ENCODE measurements around the gene CPSF3.
"Not testable (repeated sequence)": the region's sequence is repeated elsewhere in the genome, so short reads cannot be mapped to it uniquely, and the experiment has no call there.

CPSF3 gene

DNA sequence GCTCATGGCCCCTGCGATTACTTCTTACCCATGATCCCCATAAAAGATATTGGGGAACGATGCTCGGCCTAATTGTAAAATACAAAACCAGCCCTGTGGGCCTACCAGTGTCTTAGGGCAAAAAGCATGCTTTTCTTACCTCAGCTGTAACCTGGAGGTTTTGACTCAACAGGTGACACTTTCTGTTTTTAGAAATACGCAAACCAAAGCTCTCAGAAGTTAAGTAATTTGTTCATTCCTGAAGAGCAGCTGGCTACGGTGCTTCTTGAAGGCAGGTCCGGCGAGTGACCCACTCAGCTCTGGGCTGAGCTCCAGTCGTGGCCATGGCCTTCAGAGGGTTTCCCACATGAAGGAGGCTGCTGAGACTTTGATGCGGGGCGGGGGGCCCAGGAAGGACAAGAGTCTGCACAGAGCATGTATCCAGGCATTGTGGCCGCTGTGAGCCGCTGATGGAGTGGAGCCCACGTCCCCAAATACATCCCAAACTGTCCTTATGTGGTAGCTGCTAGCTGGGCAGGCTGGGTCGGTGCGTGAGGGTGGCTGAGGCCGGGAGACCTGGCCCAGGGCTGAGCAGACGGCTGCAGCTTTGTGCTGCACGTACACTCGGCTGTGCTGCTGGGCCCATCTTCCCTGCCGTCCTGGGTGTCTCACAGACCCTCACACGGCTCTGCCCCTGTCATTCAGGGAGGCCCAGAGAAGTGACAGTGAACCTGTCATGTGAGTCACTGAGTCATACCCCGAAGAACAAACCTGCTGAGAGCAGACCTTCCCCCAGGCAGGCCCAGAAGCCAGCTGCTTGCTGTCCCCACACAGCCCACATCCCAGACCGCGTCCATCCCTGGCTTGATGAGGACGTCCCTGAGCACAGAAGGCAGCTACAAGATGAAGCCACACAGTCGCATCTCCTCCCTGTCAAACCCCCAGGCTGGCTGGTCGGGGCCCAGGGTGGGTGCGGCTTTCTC lies 34.2 kb upstream of the CPSF3 start:
- Mint-ChIP-seq H3K27ac (no peak overlapping the region), H3K27me3 (ENCODE audit: low read depth) (no peaks in the 10 kb centered on the region), H3K36me3 (ENCODE audit: low read depth) (no peaks in the 10 kb centered on the region), H3K9me3 (no peaks in the 10 kb centered on the region), H3K4me1 (ENCODE audit: low read depth) (no peaks in the 10 kb centered on the region), H3K4me3 (no peak overlapping the region)
- DNase-seq (ENCODE audit: low spot score): no peak

DNA sequence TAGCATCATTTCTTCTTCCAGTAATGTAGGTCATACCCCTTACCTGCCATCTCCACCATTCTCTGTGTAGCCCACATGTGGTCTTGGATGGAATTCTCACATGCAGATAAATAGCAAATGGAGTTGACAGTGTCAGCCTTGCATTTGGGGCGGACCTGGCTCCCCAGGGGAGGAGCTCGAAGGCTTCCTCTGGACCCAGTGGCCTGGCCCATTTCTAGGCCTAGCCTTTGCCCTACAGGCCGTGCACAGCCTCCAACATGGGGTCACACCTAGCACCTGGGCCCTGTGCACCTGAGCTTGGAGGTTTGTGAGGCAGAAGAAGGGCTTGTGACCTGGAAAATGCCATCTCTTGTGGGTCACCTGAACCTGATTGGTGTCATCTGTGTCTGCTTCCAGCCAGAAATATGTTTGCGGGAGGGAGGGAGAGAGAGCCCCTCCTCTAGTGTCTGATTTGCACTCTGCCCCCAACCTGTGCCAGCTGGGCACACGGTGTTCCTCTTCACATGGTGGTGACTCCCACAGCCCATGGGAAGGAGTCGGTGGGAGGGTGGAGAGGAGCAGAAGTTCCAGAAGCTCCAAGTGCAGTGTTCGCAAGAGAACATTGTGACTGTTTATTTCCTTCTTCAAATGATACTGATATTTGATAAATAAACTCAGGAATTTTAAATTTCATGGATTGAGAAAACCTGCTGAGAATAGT lies 33.2 kb upstream of the CPSF3 start:
- Mint-ChIP-seq H3K4me3 (no peak overlapping the region), H3K36me3 (ENCODE audit: low read depth) (no peaks in the 10 kb centered on the region), H3K27me3 (ENCODE audit: low read depth) (no peaks in the 10 kb centered on the region), H3K9me3 (no peaks in the 10 kb centered on the region), H3K4me1 (ENCODE audit: low read depth) (no peaks in the 10 kb centered on the region), H3K27ac (no peak overlapping the region)
- no peak for DNase-seq (ENCODE audit: low spot score)

DNA sequence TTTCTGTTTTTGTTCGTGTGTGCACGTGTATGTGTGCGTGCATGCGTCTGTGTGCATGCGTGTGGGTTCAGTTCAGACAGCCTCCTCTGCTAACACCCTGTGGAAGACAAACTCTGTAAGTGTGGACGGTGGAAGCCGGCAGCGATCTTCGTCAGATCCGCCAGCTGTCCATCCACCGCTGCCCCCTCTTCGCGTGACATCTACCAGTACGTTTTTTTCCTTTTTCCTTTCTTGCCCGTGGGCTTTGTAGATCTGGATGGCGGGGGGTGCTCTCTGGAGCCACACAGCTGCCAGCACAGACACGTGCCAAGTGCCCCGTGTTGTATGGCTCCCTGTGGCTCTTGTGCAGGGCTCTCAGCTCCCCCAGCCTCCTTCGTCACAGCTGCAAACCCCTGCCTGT lies 32.5 kb upstream of the CPSF3 start:
- no peak for DNase-seq (ENCODE audit: low spot score)
- Mint-ChIP-seq H3K27ac (no peak overlapping the region), H3K9me3 (no peaks in the 10 kb centered on the region), H3K4me1 (ENCODE audit: low read depth) (no peaks in the 10 kb centered on the region), H3K4me3 (no peak overlapping the region), H3K36me3 (ENCODE audit: low read depth) (no peaks in the 10 kb centered on the region), H3K27me3 (ENCODE audit: low read depth) (no peaks in the 10 kb centered on the region)

DNA sequence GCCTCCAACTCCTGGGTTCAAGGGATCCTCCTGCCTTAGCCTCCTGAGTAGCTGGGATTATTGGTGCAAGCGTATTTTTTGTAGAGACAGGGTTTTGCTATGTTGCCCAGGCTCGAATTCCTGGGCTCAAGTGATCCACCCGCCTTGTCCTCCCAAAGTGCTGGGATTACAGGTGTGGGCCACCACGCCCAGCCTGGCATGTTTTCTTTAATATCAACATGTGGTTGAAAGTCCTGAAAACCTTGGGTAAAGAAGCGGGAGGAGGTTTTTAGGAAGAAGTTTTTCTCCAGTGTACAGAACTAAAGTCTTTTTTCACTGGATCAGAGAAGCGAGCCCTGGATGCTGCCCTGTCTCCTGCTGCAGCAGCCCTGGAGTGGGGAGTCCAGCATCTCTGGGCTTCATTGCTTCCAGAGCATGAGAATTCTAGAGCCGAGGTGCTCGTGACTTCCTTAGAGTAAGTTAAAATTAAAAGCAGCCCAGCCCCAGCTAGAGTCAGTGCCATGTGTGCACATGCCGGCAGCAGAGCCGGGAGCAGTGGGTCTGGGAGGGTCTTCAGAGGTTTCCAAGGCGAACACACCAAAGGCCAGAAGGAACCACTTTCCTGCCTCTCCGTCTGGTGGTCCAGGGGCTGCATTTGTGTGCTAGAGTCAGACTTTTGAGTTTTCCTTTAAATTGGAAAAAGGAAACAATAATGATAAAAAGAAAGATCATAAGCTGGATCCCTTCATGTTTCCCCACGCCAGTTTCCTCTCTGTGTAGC lies 31.3 kb upstream of the CPSF3 start:
- H3K27me3 Mint-ChIP-seq (ENCODE audit: low read depth): no peaks in the 10 kb centered on the region
- H3K9me3 Mint-ChIP-seq: no peaks in the 10 kb centered on the region
- no peak for DNase-seq (ENCODE audit: low spot score)
- no peak overlapping the region for H3K4me3 Mint-ChIP-seq
- no peaks in the 10 kb centered on the region for H3K36me3 Mint-ChIP-seq (ENCODE audit: low read depth)
- no peaks in the 10 kb centered on the region for H3K4me1 Mint-ChIP-seq (ENCODE audit: low read depth)
- no peak overlapping the region for H3K27ac Mint-ChIP-seq

DNA sequence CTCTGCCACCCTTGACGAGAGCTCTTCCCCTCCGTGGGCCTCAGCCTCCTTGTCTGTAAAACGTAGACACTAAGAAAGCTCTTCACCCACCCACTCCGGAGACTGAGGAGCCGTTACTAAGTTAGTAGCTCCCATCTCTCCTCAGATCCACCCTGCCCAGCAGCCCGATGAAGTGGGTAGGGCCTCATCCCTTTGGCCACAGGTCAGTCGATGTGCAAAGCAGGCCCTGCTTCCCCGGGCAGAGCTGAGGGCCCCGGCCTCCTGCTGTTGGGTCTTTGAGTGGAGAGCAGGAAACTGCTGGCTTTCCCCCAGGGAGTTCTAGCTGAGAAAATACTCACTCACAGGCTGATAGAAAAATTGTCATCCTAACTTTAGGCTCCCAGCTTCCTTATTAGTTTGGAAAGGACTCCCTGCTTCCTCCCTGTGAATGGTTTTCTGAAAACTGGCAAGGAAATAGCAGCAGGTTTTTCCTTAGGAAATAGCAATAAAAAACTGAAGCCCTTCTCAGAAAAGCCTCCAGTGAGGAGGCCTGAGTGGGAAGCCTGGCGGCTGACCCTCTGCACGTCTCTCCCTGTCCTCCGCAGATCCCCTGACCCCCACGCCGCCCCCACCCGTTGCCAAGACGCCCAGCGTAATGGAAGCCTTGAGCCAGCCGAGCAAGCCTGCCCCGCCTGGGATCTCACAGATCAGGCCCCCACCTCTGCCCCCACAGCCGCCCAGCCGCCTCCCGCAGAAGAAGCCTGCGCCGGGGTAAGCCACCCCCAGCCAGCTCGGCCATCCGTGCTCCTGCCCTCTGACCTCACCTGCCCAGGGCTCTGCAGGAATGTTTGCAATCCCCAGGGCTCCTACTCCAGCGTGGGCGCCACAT lies 30.3 kb upstream of the CPSF3 start:
- Mint-ChIP-seq H3K4me1 (ENCODE audit: low read depth) (no peaks in the 10 kb centered on the region), H3K27me3 (ENCODE audit: low read depth) (no peaks in the 10 kb centered on the region), H3K36me3 (ENCODE audit: low read depth) (no peaks in the 10 kb centered on the region), H3K9me3 (no peaks in the 10 kb centered on the region), H3K4me3 (no peak overlapping the region), H3K27ac (no peak overlapping the region)
- no peak for DNase-seq (ENCODE audit: low spot score)

DNA sequence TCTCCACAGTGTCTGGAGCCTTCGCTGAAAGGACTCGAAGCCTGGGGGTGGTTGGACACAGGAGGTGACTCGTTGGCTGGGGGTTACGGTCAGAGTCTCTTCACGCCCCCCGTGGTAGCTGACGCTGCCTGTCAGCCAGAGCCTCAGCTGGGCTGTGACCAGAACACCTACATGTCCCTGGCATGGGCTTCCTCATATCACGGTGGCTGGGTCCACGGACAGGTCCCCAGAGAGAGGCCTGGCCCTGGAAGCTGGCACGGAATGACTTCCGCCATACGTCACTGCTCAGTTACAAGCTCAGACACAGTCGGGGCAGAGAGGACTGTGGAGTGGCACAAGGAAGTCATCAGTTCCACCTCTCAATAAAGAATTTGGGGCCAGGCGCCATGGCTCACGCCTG lies 28.6 kb upstream of the CPSF3 start:
- Mint-ChIP-seq H3K9me3 (no peaks in the 10 kb centered on the region), H3K27ac (no peak overlapping the region), H3K4me3 (no peak overlapping the region), H3K27me3 (ENCODE audit: low read depth) (no peaks in the 10 kb centered on the region), H3K4me1 (ENCODE audit: low read depth) (no peaks in the 10 kb centered on the region), H3K36me3 (ENCODE audit: low read depth) (no peaks in the 10 kb centered on the region)
- no peak for DNase-seq (ENCODE audit: low spot score)

DNA sequence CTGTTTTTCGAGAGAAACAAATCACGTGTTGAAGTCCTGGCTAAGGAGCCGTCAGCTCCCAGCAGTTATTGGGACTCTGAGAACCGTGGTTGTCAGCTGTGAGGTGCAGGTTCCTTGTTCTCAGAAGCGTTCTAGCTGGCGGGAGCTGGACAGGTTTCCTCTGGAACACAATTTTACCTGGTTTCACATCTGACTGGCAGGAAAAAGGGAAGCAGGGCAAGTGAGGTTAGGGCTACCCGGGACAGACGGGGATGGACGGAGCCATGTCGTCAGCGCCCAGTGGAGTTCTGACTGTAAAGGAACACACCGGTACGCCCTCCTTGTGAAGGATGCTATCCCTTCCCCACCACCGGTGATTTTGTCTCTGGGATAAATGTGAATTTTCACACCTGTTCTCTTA lies 26.3 kb upstream of the CPSF3 start:
- Mint-ChIP-seq H3K36me3 (ENCODE audit: low read depth) (no peaks in the 10 kb centered on the region), H3K4me1 (ENCODE audit: low read depth) (peaks cover 2% of the 10 kb centered on the region), H3K27me3 (ENCODE audit: low read depth) (no peaks in the 10 kb centered on the region), H3K9me3 (no peaks in the 10 kb centered on the region), H3K27ac (no peak overlapping the region), H3K4me3 (no peak overlapping the region)
- DNase-seq (ENCODE audit: low spot score): no peak

DNA sequence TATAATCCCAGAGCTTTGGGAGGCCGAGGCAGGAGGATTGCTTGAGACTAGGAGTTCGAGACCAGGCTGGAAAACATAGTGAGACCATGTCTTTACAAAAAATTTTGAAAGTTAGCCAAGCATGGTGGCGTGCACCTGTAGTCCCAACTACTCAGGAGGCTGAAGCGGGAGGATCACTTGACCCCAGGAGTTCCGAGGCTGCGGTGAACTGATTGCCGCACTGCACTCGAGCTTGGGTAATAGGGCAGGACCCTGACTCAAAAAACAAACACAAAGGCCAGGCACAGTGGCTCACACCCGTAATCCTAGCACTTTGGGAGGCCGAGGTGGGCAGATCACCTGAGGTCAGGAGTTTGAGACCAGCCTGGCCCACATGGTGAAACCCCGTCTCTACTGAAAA lies 25.2 kb upstream of the CPSF3 start:
- DNase-seq (ENCODE audit: low spot score); H3K36me3 Mint-ChIP-seq (ENCODE audit: low read depth); H3K9me3 Mint-ChIP-seq; H3K4me3 Mint-ChIP-seq; H3K27ac Mint-ChIP-seq; H3K4me1 Mint-ChIP-seq (ENCODE audit: low read depth); H3K27me3 Mint-ChIP-seq (ENCODE audit: low read depth): not testable (repeated sequence)

DNA sequence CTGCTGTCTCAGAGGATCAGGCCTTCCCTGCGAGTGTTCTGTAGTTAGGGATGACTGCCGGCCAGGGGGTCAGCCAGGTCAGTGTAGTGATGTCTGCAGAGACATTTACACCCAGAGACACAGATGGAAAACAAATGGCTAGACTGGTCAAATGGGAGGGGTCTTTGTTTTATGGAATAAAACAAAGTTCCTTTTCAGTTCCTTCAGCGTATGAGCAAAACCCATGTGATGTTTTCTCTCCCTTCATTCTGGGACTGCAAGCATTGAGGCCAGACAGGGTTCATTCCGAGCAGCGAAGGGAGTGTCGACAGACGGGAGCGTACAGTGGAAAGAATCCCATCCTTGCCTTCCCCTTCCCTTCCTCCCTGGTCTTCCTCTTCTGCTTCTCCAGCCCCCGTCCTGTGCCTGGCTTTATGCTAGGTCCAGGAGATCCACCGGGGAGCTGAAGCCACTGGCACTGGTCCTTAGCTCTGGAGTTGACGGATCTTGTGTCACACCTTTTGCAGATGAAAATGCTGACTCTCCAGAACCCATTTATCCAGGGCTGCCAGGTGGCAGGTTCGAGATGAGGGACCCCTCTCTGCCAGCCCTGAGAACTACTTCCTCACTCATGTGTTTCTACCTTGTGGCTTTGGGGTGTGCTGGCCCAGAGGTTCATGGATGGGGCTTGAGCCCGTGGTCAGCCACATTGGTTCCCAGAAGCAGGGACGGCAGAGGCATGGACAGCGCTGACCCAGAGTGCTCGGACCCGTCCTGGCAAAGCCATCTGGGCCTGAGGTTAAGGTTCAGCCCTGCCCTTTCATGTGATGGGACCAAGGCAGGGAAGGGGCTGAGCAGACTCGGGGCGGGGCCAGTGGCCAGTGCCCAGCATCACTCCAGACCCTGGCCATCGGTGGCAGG lies 24.3 kb upstream of the CPSF3 start:
- H3K4me3 Mint-ChIP-seq: no peak overlapping the region
- peaks cover 2% of the 10 kb centered on the region for H3K4me1 Mint-ChIP-seq (ENCODE audit: low read depth)
- no peak for DNase-seq (ENCODE audit: low spot score)
- no peaks in the 10 kb centered on the region for H3K36me3 Mint-ChIP-seq (ENCODE audit: low read depth)
- no peak overlapping the region for H3K27ac Mint-ChIP-seq
- H3K9me3 Mint-ChIP-seq: no peaks in the 10 kb centered on the region
- H3K27me3 Mint-ChIP-seq (ENCODE audit: low read depth): no peaks in the 10 kb centered on the region

DNA sequence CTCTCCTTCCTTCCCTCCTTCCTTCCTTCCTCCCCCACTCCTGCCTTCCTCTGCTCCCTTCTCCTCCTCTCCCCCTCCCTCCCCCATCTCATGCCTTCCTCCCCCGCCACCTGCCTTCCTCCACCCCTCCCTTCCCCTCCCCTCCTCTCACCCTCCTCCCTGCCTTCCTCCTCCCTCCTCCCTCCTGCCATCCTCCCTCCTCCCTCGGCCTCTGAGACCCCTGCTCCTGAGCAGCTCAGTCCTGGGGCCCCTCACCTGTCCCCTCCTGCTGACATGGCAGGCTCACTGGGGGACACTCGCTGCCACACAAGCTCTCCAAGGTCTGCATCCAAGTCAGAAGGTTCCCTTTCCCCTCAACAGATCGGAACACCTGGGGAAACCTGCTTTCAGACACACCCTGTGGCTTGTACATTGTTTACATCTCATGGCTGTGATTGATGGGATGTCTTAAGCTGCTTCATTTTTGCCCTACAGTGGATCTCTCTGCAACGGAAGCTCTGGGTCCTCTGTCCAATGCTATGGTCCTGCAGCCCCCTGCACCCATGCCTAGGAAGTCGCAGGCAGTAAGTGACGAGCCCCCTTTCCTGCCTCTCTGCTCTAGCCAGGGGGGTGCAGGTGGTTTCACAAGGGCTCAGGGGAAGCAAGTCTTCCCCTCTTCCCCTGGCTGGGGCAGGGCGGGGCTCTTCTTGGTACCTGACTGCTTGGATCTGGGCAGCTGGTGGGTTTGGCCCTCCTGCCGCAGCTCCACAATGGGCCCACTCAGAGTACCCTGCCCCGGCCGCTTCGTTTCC lies 23.0 kb upstream of the CPSF3 start:
- H3K36me3 Mint-ChIP-seq (ENCODE audit: low read depth): no peaks in the 10 kb centered on the region
- H3K27me3 Mint-ChIP-seq (ENCODE audit: low read depth): no peaks in the 10 kb centered on the region
- H3K4me3 Mint-ChIP-seq: no peak overlapping the region
- H3K27ac Mint-ChIP-seq: no peak overlapping the region
- no peak for DNase-seq (ENCODE audit: low spot score)
- H3K9me3 Mint-ChIP-seq: no peaks in the 10 kb centered on the region
- peaks cover 2% of the 10 kb centered on the region for H3K4me1 Mint-ChIP-seq (ENCODE audit: low read depth)

DNA sequence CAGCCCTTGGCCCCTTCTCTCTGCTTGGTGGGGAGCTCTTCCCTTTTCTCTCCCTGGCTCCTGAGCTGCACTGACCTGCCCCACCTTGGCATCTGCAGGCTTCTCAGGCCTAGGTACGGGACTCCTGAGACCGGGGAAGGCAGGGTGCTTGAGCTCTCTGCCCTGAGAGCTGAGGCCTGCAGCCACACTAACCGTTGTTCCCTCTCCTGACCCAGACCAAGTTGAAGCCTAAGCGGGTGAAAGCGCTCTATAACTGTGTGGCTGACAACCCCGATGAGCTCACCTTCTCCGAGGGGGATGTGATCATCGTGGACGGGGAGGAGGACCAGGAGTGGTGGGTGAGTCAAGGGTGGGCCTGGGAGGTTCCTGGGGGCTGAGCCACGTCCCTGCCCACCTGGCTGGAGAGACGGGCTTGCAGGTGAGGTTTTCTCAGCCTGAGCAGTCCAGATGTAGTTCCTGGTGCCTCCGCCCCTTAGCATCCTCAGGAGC lies 22.4 kb upstream of the CPSF3 start:
- no peaks in the 10 kb centered on the region for H3K9me3 Mint-ChIP-seq
- peaks cover 2% of the 10 kb centered on the region for H3K4me1 Mint-ChIP-seq (ENCODE audit: low read depth)
- H3K27ac Mint-ChIP-seq: no peak overlapping the region
- H3K36me3 Mint-ChIP-seq (ENCODE audit: low read depth): no peaks in the 10 kb centered on the region
- no peak for DNase-seq (ENCODE audit: low spot score)
- no peaks in the 10 kb centered on the region for H3K27me3 Mint-ChIP-seq (ENCODE audit: low read depth)
- no peak overlapping the region for H3K4me3 Mint-ChIP-seq
